Endothelial cell of umbilical vein (primary cell): Measurements from ENCODE around the gene UPF1.

ENCODE experiments used
- CTCF ChIP-seq, 2 donors: IDR thresholded peaks; 1 replicate in 1 of 2; 2 replicates in 1 of 2; pipeline ENCODE4 v1.5.1; 2011; ENCODE audit warnings: low read length in 2 of 2, mild to moderate bottlenecking in 2 of 2, moderate library complexity in 2 of 2, control low read depth in 1 of 2, inconsistent platforms in 1 of 2, low read depth in 1 of 2; ENCODE audit not compliant: insufficient read depth in 1 of 2; ENCODE audit errors: extremely low read depth in 1 of 2
- EZH2 ChIP-seq: IDR thresholded peaks from 2 replicates; pipeline ENCODE4 v1.6.1; 2012; ENCODE audit warnings: borderline replicate concordance, low read depth, mild to moderate bottlenecking, moderate library complexity, low read length, inconsistent platforms; ENCODE audit not compliant: severe bottlenecking
- FOS ChIP-seq: IDR thresholded peaks from 2 replicates; pipeline ENCODE4 v1.6.1; 2011; ENCODE audit warnings: mild to moderate bottlenecking, low read length, moderate library complexity, borderline replicate concordance; ENCODE audit not compliant: insufficient read depth
- GATA2 ChIP-seq: IDR thresholded peaks from 2 replicates; pipeline ENCODE4 v1.7.0; 2011; ENCODE audit warnings: low read depth, mild to moderate bottlenecking, moderate library complexity, mixed read lengths, low read length; ENCODE audit not compliant: insufficient read length, insufficient read depth
- JUN ChIP-seq: IDR thresholded peaks from 2 replicates; pipeline ENCODE4 v1.6.1; 2011; ENCODE audit warnings: borderline replicate concordance, low read depth; ENCODE audit not compliant: insufficient read length, insufficient read depth
- MYC ChIP-seq: IDR thresholded peaks from one replicate; pipeline ENCODE4 v1.6.1; 2011; ENCODE audit warnings: mild to moderate bottlenecking, low read depth, low read length
- POLR2A ChIP-seq: IDR thresholded peaks from 2 replicates; pipeline ENCODE4 v1.6.1; 2012; ENCODE audit warnings: low read depth, mild to moderate bottlenecking, control low read depth, low read length
- POLR2AphosphoS5 ChIP-seq: IDR thresholded peaks from 2 replicates; pipeline ENCODE4 v1.6.1; 2012; ENCODE audit warnings: low read depth, mild to moderate bottlenecking, control low read depth, low read length, moderate library complexity; ENCODE audit not compliant: insufficient read depth
- TF ChIP-seq, protein P1 (sequence below): IDR thresholded peaks from 2 replicates; pipeline ENCODE4 v1.6.1; 2011; ENCODE audit not compliant: insufficient read depth, insufficient read length

DNA sequence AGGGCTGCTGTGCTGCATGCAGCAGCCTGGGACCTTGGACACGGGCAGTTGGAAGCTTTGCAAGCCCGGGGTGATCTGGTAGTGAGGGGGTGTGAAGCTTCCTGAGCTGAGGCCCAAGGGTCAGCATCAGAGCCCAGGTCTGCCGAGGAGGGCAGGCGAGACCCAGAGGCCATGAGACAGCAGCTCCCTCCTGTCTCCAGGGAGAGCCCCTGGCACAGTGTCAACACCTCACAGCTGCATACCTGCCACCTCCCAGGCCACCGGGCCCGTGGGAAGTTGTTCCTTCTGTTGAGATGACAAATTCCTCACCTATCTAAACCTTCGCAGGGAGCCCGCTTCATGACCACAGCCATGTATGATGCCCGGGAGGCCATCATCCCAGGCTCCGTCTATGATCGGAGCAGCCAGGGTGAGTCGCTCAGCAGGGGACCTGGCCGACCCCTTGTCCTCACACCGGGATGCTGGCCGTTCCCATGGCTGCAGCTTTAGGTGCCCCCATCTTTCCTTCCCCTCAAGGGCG, 32.1 kb downstream of the UPF1 start:
- TF ChIP-seq CTCF (IDR thresholded peaks at IDR 0.05; ENCODE audit: extremely low read depth in 1 of 2, insufficient read depth in 1 of 2, low read depth in 1 of 2, low read length in 2 of 2) (no peak), POLR2AphosphoS5 (no peak), JUN (no peak), POLR2A (no peak), EZH2 (no peak), GATA2 (no peak), FOS (no peak), MYC (no peak)
- TF ChIP-seq, protein P1, sequence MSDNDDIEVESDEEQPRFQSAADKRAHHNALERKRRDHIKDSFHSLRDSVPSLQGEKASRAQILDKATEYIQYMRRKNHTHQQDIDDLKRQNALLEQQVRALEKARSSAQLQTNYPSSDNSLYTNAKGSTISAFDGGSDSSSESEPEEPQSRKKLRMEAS, result no peak
